GM12878 (cell line): ENCODE measurements around the gene SNAPIN. TPM values are rescaled to one million over a fixed set of nuclear protein-coding genes. Genes with fewer than 3 reads are reported as not detected.

Experiments used
- ATAC-seq: fragments of 200-7000 bp; cut with Tn5 transposase; 3 replicates; pipeline ENCODE4 v1.9.1; 2020; ENCODE audit warnings: mild to moderate bottlenecking, moderate library complexity
- BruUV-seq: library from RNA; stranded (reverse); fragments of 400-500 nt; replicated peaks from 2 replicates; lab custom pipeline; 2021; lab: Mats Ljungman, UMichigan
- CTCF ChIA-PET: fragments of 300-600 bp; sonication (Branson Sonifier 250); formaldehyde crosslinking; extraction: SDS; loops from one replicate; lab custom pipeline; 2021; ENCODE audit warnings: inconsistent platforms; lab: Yijun Ruan, JAX
- POLR2A ChIA-PET: fragments of 350-600 bp; formaldehyde crosslinking; extraction: SDS; loops from one replicate; lab custom pipeline; 2021; ENCODE audit warnings: inconsistent platforms; lab: Charles Lee
- RAD21 ChIA-PET: fragments of 300-600 bp; sonication (Branson Sonifier 250); formaldehyde crosslinking; loops from one replicate; lab custom pipeline; 2023; ENCODE audit warnings: antibody characterized with exemption; ENCODE audit not compliant: unreplicated experiment; lab: Charles Lee
- SMC1A ChIA-PET: fragments of 300-600 bp; sonication (Branson Sonifier 250); formaldehyde crosslinking; loops from one replicate; lab custom pipeline; 2023; ENCODE audit not compliant: unreplicated experiment, uncharacterized antibody; lab: Charles Lee
- DNase-seq: peaks from one replicate; pipeline ENCODE4 v3.0.0-alpha.2; 2011; ENCODE audit warnings: low read depth, low spot score
- FAIRE-seq: peaks from 3 replicates; lab custom pipeline; 2011; peaks lifted over from hg19 to GRCh38; lab: Jason Lieb, UNC
- H2AFZ ChIP-seq: 2 replicates; pipeline ENCODE4 v1.6.0; 2011; ENCODE audit warnings: low read depth, low read length, control low read depth; ENCODE audit not compliant: control insufficient read depth
- H3K27ac ChIP-seq: 2 replicates; pipeline ENCODE4 v1.5.1; 2011; ENCODE audit warnings: control low read depth; ENCODE audit not compliant: control insufficient read depth, insufficient read depth
- H3K27me3 ChIP-seq, 2 experiments: replicated peaks in 1 of 2; 2 replicates each; pipeline versions ENCODE4 v1.6.0 to v1.6.1; 2011; ENCODE audit warnings: low read length in 1 of 2; ENCODE audit not compliant: control insufficient read depth in 2 of 2, insufficient read depth in 2 of 2
- H3K36me3 ChIP-seq, 2 experiments: 2 replicates each; pipeline ENCODE4 v1.5.1; 2011; ENCODE audit warnings: low read length in 1 of 2; ENCODE audit not compliant: control insufficient read depth in 2 of 2, insufficient read depth in 2 of 2
- H3K4me1 ChIP-seq: 2 replicates; pipeline ENCODE4 v1.6.1; 2011; ENCODE audit warnings: mild to moderate bottlenecking, low read length, moderate library complexity, mixed read lengths; ENCODE audit not compliant: control insufficient read depth, insufficient read depth
- H3K4me2 ChIP-seq: 2 replicates; pipeline ENCODE4 v1.6.0; 2011; ENCODE audit warnings: control low read depth; ENCODE audit not compliant: control insufficient read depth, insufficient read depth
- H3K4me3 ChIP-seq: fragments of 200-600 bp; sonication (generic); 2 replicates; pipeline ENCODE4 v1.5.1; 2016
- H3K79me2 ChIP-seq: 2 replicates; pipeline ENCODE4 v1.6.0; 2011; ENCODE audit warnings: low read length; ENCODE audit not compliant: control insufficient read depth, insufficient read depth
- H3K9ac ChIP-seq: 2 replicates; pipeline ENCODE4 v1.8.0; 2011; ENCODE audit warnings: low read length, control low read depth, mixed read lengths; ENCODE audit not compliant: control insufficient read depth, insufficient read depth
- H3K9me3 ChIP-seq: replicated peaks from 3 replicates; pipeline ENCODE4 v1.5.1; 2011; ENCODE audit warnings: mild to moderate bottlenecking, low read length; ENCODE audit not compliant: control insufficient read depth, insufficient read depth
- H4K20me1 ChIP-seq: 2 replicates; pipeline ENCODE4 v1.6.0; 2011; ENCODE audit not compliant: control insufficient read depth, insufficient read depth
- BCL11A ChIP-seq: IDR thresholded peaks from 2 replicates; pipeline ENCODE4 v1.6.1; 2011; ENCODE audit warnings: low read depth, low read length
- CREB1 ChIP-seq: IDR thresholded peaks from 2 replicates; pipeline ENCODE4 v1.6.1; 2012; ENCODE audit warnings: low read depth, mild to moderate bottlenecking, inconsistent platforms
- CREM ChIP-seq: IDR thresholded peaks from 2 replicates; pipeline ENCODE4 v1.6.1; 2014; ENCODE audit warnings: antibody characterized with exemption, low read depth
- E2F8 ChIP-seq: fragments of 450-650 bp; IDR thresholded peaks from 2 replicates; pipeline ENCODE4 v1.6.1; 2018; ENCODE audit warnings: mild to moderate bottlenecking, low read depth, moderate library complexity; ENCODE audit not compliant: partially characterized antibody
- HDAC2 ChIP-seq: fragments of 200-600 bp; sonication (generic); IDR thresholded peaks from 2 replicates; pipeline ENCODE4 v1.6.1; 2017
- PKNOX1 ChIP-seq: fragments of 450-650 bp; IDR thresholded peaks from 2 replicates; pipeline ENCODE4 v1.6.1; 2016; ENCODE audit warnings: mild to moderate bottlenecking
- POU2F2 ChIP-seq: IDR thresholded peaks from 3 replicates; pipeline ENCODE4 v1.6.1; 2011; ENCODE audit warnings: low read depth, mild to moderate bottlenecking, low read length, borderline replicate concordance
- RAD21 ChIP-seq: IDR thresholded peaks from 2 replicates; pipeline ENCODE4 v1.6.1; 2011; ENCODE audit warnings: mild to moderate bottlenecking, low read depth, low read length, moderate library complexity; ENCODE audit not compliant: insufficient read depth
- STAT3 ChIP-seq: IDR thresholded peaks from 2 replicates; pipeline ENCODE4 v1.6.1; 2011; ENCODE audit warnings: low read depth, low read length, improper control_type of control experiment
- TAF1 ChIP-seq: IDR thresholded peaks from 2 replicates; pipeline ENCODE4 v1.6.1; 2011; ENCODE audit warnings: mild to moderate bottlenecking, low read depth, low read length, borderline replicate concordance
- TCF12 ChIP-seq: IDR thresholded peaks from 2 replicates; pipeline ENCODE4 v1.6.1; 2011; ENCODE audit warnings: low read depth, mild to moderate bottlenecking, low read length
- WRNIP1 ChIP-seq: IDR thresholded peaks from 2 replicates; pipeline ENCODE4 v1.6.1; 2011; ENCODE audit warnings: low read depth, low read length, improper control_type of control experiment, borderline replicate concordance
- ZBTB4 ChIP-seq: fragments of 450-650 bp; formaldehyde crosslinking; IDR thresholded peaks from 2 replicates; pipeline ENCODE4 v1.4.0; 2022; ENCODE audit warnings: mild to moderate bottlenecking, moderate library complexity
- ZZZ3 ChIP-seq: IDR thresholded peaks from 2 replicates; pipeline ENCODE4 v1.6.1; 2011; ENCODE audit warnings: low read depth; ENCODE audit not compliant: control insufficient read depth, insufficient read length
- WGBS: methylation state at CpG from one replicate; pipeline ENCODE4 v1.1.6; 2016; ENCODE audit warnings: low lambda C conversion rate; ENCODE audit not compliant: insufficient replicate concordance, insufficient coverage; ENCODE audit errors: missing lambda C conversion rate; 5-methylcytosine and 5-hydroxymethylcytosine counted together
- in situ Hi-C: fragments of 300-500 bp; cut with MboI; formaldehyde crosslinking; loops from 9 replicates; pipeline ENCODE4 v1.14.3; 2018; ENCODE audit warnings: mixed read lengths
- intact Hi-C: fragments of 100-400 bp; cut with micrococcal nuclease; formaldehyde crosslinking; loops from one replicate; pipeline ENCODE4 v1.14.2; 2022; ENCODE audit not compliant: unreplicated experiment
- polyA plus RNA-seq, 11 experiments: library from polyadenylated mRNA; depleted of rRNA in 4 of 11; unstranded in 6 of 11; stranded (reverse) in 5 of 11; fragments of >200 nt; fragmentation: Nextera tagmentation in 4 of 11; fragmentation: Illumina TruSeq in 1 of 11; extraction: Ambion mirVana in 4 of 11; extraction: Trizol in 1 of 11; gene quantifications; 1 replicate in 1 of 11; 2 replicates in 10 of 11; pipeline versions ENCODE4 v1.2.1 to v1.2.3, GENCODE V29; 2011 to 2016; ENCODE audit warnings: inconsistent platforms in 2 of 11, missing spikeins in 2 of 11, low read depth in 1 of 11
- total RNA-seq, 4 experiments: library from RNA; depleted of rRNA in 3 of 4; stranded (reverse); fragments of >200 nt in 3 of 4; fragmentation: Illumina TruSeq in 1 of 4; extraction: Trizol in 1 of 4; gene quantifications; 2 replicates each; pipeline versions ENCODE4 v1.2.1 to v1.2.3, GENCODE V29; 2013 to 2021

SNAPIN gene
- total and polyA plus RNA-seq, 10 of the 15 experiments (the other 5 are each of a cell fraction or from before 2014, with no cell fraction given) = 12.4 to 78.1 (median 38.6) TPM

GRCh38 chr1:153658400-153659174, at the start of gene SNAPIN (continued):
- TF ChIP-seq CREB1 (peak; percentile 86), BCL11A (no peak)

- Histone ChIP-seq H3K9ac (no peak overlapping the region), H3K4me1 (no peaks in the 10 kb centered on the region), H3K4me2 (no peak overlapping the region), H3K9me3 (no peaks in the 10 kb centered on the region), H3K79me2 (no peaks in the 10 kb centered on the region), H4K20me1 (no peaks in the 10 kb centered on the region), H2AFZ (no peak overlapping the region), H3K4me3 (no peak overlapping the region), H3K36me3 (no peaks in the 10 kb centered on the region), H3K27me3 (no peaks in the 10 kb centered on the region), H3K27ac (no peak overlapping the region)
- SMC1A ChIA-PET = no interaction called here
- no TSS peak for BruUV-seq
- ATAC-seq (peak; percentile 66), FAIRE-seq (no peak), DNase-seq (no peak)
- RAD21 ChIA-PET = interaction anchor here (0.6 kb wide), 1 partner anchor 153 kb away, joined by 3 read pairs; no protein-coding TSS in a partner anchor
- POLR2A ChIA-PET = no interaction called here
- 44% methylated on average over 19 of the region's 19 CpGs for WGBS
- CTCF ChIA-PET = interaction anchor here (2.1 kb wide), 1 partner anchor 41 kb away, joined by 7 read pairs; no protein-coding TSS in a partner anchor
- in situ Hi-C loops (no loop called here), intact Hi-C loops (no loop called here)
- TF ChIP-seq RAD21 (no peak), ZZZ3 (no peak), WRNIP1 (no peak), TCF12 (no peak), POU2F2 (no peak), HDAC2 (no peak), PKNOX1 (peak; percentile 77), STAT3 (no peak), TAF1 (no peak), ZBTB4 (CRISPR knock-in tag) (no peak), E2F8 (no peak), CREM (no peak)
These were observed 49.5 kb upstream of the SNAPIN start for GRCh38 chr1:153608742-153609584.
